22Rv1 (cell line): ENCODE measurements around the gene BICRA.

Experiments
- ZFX ChIP-seq: fragments of 450-650 bp; IDR thresholded peaks from 2 replicates; pipeline ENCODE4 v1.6.1; 2017; ENCODE audit warnings: antibody characterized with exemption, borderline replicate concordance
- TF ChIP-seq, protein P1 (sequence below): fragments of 450-650 bp; IDR thresholded peaks from 2 replicates; pipeline ENCODE4 v1.5.1; 2017; ENCODE audit warnings: mild to moderate bottlenecking

DNA sequence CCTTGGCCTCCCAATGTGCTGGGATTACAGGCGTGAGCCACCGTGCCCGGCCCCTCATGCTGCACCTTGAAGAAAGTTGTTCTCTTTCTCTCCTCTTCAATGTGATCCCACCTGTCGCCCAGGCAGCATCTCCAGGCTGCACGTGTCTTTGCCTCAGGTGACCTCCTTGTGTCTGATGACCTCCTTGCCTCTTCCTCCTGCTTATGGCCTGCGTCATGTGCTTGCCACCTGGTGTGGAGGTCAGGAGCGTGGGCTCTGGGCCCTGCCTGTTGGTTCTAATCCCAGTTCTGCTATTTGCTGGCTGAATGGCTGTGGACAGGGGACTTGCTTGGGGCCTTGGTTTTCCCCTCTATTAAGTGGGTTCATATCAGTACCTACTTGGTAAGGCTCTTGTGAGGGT, 6.3 kb downstream of the BICRA start:
- TF ChIP-seq, protein P1, sequence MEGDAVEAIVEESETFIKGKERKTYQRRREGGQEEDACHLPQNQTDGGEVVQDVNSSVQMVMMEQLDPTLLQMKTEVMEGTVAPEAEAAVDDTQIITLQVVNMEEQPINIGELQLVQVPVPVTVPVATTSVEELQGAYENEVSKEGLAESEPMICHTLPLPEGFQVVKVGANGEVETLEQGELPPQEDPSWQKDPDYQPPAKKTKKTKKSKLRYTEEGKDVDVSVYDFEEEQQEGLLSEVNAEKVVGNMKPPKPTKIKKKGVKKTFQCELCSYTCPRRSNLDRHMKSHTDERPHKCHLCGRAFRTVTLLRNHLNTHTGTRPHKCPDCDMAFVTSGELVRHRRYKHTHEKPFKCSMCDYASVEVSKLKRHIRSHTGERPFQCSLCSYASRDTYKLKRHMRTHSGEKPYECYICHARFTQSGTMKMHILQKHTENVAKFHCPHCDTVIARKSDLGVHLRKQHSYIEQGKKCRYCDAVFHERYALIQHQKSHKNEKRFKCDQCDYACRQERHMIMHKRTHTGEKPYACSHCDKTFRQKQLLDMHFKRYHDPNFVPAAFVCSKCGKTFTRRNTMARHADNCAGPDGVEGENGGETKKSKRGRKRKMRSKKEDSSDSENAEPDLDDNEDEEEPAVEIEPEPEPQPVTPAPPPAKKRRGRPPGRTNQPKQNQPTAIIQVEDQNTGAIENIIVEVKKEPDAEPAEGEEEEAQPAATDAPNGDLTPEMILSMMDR = no peak
- TF ChIP-seq ZFX = no peak
